H7 (cell line): ENCODE measurements around the gene TENM4. TPM values are rescaled to one million over a fixed set of nuclear protein-coding genes. Genes with fewer than 3 reads are reported as not detected.

ENCODE experiments used
- DNase-seq: peaks from one replicate; pipeline ENCODE4 v3.0.0; 2012
- H3K27me3 ChIP-seq: 2 replicates; pipeline ENCODE4 v1.6.0; 2011; ENCODE audit warnings: mild to moderate bottlenecking, low read length; ENCODE audit not compliant: control insufficient read depth, insufficient read depth
- H3K36me3 ChIP-seq: replicated peaks from 2 replicates; pipeline ENCODE4 v1.5.1; 2011; ENCODE audit warnings: low read length; ENCODE audit not compliant: control insufficient read depth, insufficient read depth
- H3K4me3 ChIP-seq: 2 replicates; pipeline ENCODE4 v1.5.1; 2011; ENCODE audit warnings: low read depth, mild to moderate bottlenecking, control low read depth, low read length, moderate library complexity; ENCODE audit not compliant: insufficient read depth
- total RNA-seq: library from RNA; depleted of rRNA; stranded (reverse); fragments of >200 nt; shearing (Covaris generic); gene quantifications from 2 replicates; pipeline ENCODE4 v1.2.3, GENCODE V29; 2014

The TENM4 gene
- total RNA-seq, 1 experiment from 2014 or later: 29.6 TPM

DNA sequence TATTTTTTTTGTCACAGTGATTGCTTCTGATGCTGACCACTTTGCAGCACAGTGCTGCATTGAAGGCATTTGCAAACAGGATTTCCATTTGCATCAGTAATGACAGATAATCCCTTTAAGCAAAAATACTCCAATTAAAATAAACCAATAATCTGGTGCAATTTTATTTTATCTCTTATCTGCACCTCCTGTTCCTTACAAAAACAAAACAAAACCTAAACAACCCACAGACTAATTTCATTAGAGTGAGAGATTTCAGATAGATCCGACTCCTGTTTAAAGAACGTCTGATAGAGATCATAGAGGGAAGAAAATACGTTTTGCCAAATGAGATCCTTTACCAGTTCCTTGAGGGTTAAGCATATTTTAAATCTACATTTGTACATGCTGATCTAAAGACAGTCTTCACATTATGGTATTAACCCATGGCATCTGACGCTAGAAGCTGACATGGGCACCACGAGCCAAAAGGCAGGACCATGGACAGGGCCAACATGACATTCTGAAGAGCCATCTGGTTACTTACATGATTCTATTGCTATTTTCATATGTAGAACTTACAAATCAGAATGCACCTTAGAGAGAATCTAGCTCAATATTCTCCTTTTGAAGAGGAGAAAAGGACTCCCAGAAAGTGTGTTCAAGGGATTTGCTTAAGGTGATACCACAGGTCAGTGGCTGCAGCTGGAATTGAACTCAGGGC is 580.0 kb downstream of the TENM4 start:
- Histone ChIP-seq H3K4me3 (no peak overlapping the region), H3K36me3 (no peaks in the 10 kb centered on the region), H3K27me3 (no peaks in the 10 kb centered on the region)
- DNase-seq: no peak

GRCh38 chr11:78857688-78858087 is 583.1 kb downstream of the TENM4 start:
- no peak overlapping the region for H3K4me3 ChIP-seq

DNA sequence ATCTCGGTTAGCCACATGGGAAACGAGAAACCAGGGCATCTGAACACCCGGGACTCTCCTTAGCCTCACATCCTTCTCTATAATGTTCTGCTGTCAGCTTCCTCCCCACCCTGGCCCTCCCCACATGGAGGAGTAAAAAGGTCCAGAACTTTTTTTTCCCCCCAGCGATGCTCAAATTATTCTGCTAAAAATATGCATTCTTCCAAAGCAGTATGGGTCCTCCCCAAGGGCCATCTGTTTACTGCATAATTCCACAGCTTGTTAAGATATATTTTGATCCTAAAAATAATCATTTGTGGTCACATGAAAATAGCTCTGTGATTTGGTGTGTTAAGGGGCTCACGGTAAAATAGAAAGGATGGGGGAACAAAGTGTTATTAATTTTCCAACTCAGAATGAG is 584.6 kb downstream of the TENM4 start:
- no peak for DNase-seq
- Histone ChIP-seq H3K36me3 (no peaks in the 10 kb centered on the region), H3K4me3 (no peak overlapping the region), H3K27me3 (no peaks in the 10 kb centered on the region)

More at GRCh38 chr11:78857688-78858087, 583.1 kb downstream of the TENM4 start:
- H3K36me3 ChIP-seq: no peaks in the 10 kb centered on the region
- H3K27me3 ChIP-seq: no peaks in the 10 kb centered on the region
- no peak for DNase-seq

- Histone ChIP-seq H3K36me3 (no peaks in the 10 kb centered on the region), H3K4me3 (no peak overlapping the region), H3K27me3 (no peaks in the 10 kb centered on the region)
- DNase-seq: no peak
Observed at GRCh38 chr11:78855116-78855515, 585.7 kb downstream of the TENM4 start.

DNA sequence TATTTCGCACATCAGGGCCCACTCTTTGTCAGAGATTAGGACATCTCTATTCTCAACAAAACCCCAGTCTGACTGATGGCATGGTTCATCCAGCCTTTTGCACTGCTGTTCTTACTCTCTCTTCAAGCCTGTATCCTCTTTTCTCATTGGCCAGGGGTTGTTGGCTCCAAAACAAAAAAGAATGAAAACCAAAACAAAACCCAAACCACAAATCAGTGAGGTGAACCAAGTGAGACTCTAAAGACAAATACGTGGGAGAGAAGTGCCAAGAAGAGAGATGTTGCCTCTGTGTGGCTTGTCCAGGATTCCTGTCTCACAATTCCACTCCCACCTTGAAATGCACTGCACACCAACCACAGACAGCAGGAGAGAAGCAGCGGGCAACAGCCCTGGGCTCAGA is 587.3 kb downstream of the TENM4 start:
- H3K4me3 ChIP-seq: no peak overlapping the region
- H3K27me3 ChIP-seq: no peaks in the 10 kb centered on the region
- H3K36me3 ChIP-seq: no peaks in the 10 kb centered on the region
- DNase-seq: no peak

GRCh38 chr11:78851878-78852586 is 588.8 kb downstream of the TENM4 start:
- Histone ChIP-seq H3K36me3 (no peaks in the 10 kb centered on the region), H3K27me3 (no peaks in the 10 kb centered on the region), H3K4me3 (no peak overlapping the region)
- DNase-seq: no peak

- Histone ChIP-seq H3K27me3 (no peaks in the 10 kb centered on the region), H3K4me3 (no peak overlapping the region), H3K36me3 (no peaks in the 10 kb centered on the region)
- DNase-seq: no peak
Observed at GRCh38 chr11:78850078-78850477, 590.8 kb downstream of the TENM4 start.

GRCh38 chr11:78846269-78846668 is 594.6 kb downstream of the TENM4 start:
- no peak for DNase-seq
- no peaks in the 10 kb centered on the region for H3K27me3 ChIP-seq
- H3K36me3 ChIP-seq: no peaks in the 10 kb centered on the region
- H3K4me3 ChIP-seq: no peak overlapping the region

- H3K27me3 ChIP-seq: no peaks in the 10 kb centered on the region
- H3K36me3 ChIP-seq: no peaks in the 10 kb centered on the region
- no peak overlapping the region for H3K4me3 ChIP-seq
- no peak for DNase-seq
Observed at GRCh38 chr11:78845496-78845895, 595.3 kb downstream of the TENM4 start.

DNA sequence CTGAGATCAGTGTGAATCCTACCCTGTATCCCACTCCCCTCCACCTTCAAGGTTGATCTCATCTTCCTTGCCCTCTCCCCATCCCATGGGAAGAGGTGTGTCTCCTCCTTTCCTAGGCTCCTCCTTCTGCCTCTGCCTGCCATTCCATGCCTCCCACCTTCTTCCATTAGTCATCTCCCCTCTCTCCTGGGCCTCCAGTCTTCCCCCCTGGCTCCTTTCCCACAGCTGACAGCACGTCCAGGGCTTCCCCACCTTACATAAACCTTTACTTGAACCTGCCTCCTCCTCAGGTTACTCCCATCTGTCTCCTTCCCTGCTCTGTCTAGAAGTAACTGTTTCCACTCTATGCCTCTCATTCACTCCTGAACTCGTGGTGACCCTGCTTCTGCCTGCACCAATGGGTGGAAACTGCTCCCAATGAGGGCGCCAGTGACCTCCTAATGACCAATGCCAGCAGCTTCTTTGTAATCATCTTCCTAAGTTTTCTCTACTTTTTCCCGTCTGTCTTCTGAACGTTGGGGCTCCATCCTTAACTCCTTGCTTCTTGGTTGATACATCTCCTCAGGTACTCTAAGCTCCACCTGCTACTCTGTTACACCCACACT is 599.3 kb downstream of the TENM4 start:
- no peak for DNase-seq
- H3K27me3 ChIP-seq: no peaks in the 10 kb centered on the region
- H3K36me3 ChIP-seq: no peaks in the 10 kb centered on the region
- no peak overlapping the region for H3K4me3 ChIP-seq

DNA sequence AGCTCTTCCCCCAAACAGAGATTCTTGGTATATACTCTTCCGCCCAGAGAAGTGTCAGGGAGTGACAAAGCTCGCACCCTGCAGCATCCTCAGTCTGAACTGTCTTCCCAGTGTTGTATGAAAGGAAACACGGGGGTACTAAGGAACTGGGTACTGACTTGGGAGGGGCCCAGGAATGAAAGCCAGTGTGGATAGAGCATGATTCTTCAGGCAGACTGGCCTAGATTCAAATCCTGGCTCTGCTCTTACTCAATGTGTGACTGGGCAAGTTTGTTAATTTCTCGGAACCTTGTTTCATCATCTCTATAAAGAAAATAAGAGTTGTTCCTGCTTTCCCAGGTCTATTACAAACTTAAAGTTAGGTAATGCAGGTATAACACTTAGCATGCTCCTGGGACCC is 600.2 kb downstream of the TENM4 start:
- no peak overlapping the region for H3K4me3 ChIP-seq
- no peak for DNase-seq

GRCh38 chr11:78840200-78840599 is 600.6 kb downstream of the TENM4 start:
- DNase-seq: no peak
- no peaks in the 10 kb centered on the region for H3K27me3 ChIP-seq
- no peaks in the 10 kb centered on the region for H3K36me3 ChIP-seq
- no peak overlapping the region for H3K4me3 ChIP-seq

More for the DNA sequence above, 600.2 kb downstream of the TENM4 start:
- Histone ChIP-seq H3K36me3 (no peaks in the 10 kb centered on the region), H3K27me3 (no peaks in the 10 kb centered on the region)

- Histone ChIP-seq H3K4me3 (no peak overlapping the region), H3K27me3 (no peaks in the 10 kb centered on the region), H3K36me3 (no peaks in the 10 kb centered on the region)
- DNase-seq: no peak
Observed at GRCh38 chr11:78838417-78838816, 602.4 kb downstream of the TENM4 start.

DNA sequence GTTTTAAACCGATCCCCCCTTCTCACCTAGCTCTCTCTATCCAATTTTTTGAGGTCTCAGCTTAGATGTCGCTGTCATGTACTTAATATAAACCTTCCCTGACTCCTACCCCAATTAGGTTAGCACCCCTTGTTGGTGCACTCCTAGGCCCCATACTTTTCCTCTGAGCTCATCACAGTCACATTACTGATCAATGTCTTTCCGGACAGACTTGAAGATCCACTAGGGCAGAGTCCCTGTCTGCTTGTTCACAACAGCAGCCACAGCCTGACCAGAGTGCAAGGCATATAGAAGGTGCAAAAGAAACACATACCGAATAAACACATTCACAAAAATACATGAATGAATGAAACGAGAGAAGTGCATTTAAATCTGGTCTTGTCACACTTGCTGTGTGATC is 605.2 kb downstream of the TENM4 start:
- no peak for DNase-seq
- Histone ChIP-seq H3K4me3 (no peak overlapping the region), H3K27me3 (no peaks in the 10 kb centered on the region), H3K36me3 (no peaks in the 10 kb centered on the region)

DNA sequence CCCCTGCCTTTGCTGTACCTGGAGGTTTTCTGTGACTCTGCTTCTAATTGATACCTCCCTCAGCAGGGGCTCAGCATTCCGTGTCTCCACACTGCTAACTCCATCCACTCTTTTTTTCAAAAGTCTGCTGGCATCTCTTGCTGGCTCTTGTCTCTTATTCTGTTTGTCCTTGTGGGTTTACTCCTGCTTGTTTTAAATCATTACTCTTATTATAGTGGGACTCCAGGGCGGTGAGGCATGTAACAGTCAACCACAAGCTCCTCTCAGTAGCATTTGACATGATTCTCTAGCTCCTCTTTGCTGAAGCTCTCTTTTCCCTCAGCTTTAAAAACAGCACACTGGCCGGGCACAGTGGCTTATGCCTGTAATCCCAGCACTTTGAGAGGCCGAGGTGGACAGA is 605.9 kb downstream of the TENM4 start:
- Histone ChIP-seq H3K27me3 (no peaks in the 10 kb centered on the region), H3K36me3 (no peaks in the 10 kb centered on the region), H3K4me3 (no peak overlapping the region)
- DNase-seq: no peak
